ENCODE data around the gene STXBP6.
"Not testable (repeated sequence)": the region's sequence is repeated elsewhere in the genome, so short reads cannot be mapped to it uniquely, and the experiment has no call there.

STXBP6 gene

GRCh38 chr14:24948261-24948847 is 101.6 kb downstream of the STXBP6 start:
- no peak for DNase-seq

GRCh38 chr14:24947131-24947530 is 102.8 kb downstream of the STXBP6 start:
- no peak for DNase-seq

DNA sequence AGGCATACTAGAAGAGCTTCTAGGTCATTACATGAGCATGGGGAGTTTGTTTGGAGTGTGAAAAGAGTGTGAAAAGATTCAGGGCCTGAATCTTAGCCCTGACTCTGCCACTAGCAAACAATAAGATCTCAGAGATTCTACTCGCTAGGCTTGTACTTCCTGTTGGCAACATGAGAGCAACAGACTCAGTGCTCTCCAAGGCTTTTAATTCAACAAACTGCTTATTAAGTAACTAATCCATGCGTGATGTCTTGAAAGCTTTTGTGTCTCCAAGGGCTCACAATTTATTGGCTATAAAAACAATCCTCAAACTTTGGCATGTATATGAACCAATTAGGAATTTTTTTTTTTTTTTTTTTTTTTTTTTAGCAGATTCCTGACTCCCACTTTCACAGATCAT is 105.1 kb downstream of the STXBP6 start:
- no peak for DNase-seq

GRCh38 chr14:24943024-24943423 is 106.9 kb downstream of the STXBP6 start:
- DNase-seq = no peak

GRCh38 chr14:24941719-24942118 is 108.2 kb downstream of the STXBP6 start:
- DNase-seq = no peak

DNA sequence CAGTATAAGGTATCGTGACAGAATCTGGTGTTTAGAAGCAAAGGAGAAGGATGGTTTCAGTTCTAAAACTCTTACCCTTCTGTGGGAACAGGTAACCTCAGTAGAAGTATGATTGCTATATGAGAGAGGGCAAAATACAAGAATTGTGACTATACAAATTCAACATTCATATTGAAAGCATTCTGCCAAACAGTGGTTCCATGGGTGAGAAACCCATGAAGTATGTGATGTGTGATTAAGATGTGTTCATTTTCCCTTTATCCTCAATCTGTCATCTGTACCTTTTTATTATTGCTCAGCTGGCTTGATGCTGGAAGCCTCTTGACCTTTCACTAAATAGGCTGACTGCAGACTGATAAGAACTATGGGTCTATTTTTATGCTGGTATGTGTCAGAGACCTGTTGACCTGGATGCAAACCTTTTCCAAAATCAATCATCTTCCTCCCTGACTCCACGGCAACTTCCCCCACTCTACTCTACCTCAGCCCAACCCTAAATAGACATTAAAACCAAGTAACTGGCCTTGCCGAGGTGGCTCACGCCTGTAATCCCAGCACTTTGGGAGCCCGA is 109.6 kb downstream of the STXBP6 start:
- no peak for DNase-seq

GRCh38 chr14:24938593-24938992 is 111.4 kb downstream of the STXBP6 start:
- DNase-seq = no peak

- no peak for DNase-seq
These were observed 112.6 kb downstream of the STXBP6 start for GRCh38 chr14:24937300-24937699.

- DNase-seq = not testable (repeated sequence)
These were observed 113.2 kb downstream of the STXBP6 start for GRCh38 chr14:24936773-24937172.

- no peak for DNase-seq
These were observed 114.2 kb downstream of the STXBP6 start for GRCh38 chr14:24935796-24936195.

DNA sequence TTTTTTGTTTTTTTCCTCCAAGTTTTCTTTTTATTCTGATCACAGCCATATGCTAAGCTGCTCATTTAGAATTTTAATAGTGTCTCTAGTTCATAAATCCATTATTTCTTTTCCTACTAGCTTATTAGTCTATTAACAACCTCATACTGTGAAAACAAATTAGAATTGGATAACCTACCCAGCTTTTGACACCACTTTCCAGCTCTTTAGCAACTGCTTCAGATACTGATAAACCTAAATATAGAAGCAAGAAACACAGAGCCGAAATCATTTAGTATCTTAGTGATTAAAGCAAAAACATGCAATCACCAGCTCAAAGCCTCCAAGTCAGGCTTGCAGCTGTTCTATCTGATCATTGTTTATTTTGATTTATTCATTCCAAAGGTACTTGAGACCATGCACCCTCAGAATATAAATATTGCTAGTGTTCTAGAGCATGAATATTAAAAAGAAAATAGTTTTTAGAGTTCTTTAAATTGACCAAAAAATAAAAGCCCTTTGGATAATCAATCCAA is 121.5 kb downstream of the STXBP6 start:
- DNase-seq = no peak

GRCh38 chr14:24927809-24928208 is 122.1 kb downstream of the STXBP6 start:
- DNase-seq = no peak

DNA sequence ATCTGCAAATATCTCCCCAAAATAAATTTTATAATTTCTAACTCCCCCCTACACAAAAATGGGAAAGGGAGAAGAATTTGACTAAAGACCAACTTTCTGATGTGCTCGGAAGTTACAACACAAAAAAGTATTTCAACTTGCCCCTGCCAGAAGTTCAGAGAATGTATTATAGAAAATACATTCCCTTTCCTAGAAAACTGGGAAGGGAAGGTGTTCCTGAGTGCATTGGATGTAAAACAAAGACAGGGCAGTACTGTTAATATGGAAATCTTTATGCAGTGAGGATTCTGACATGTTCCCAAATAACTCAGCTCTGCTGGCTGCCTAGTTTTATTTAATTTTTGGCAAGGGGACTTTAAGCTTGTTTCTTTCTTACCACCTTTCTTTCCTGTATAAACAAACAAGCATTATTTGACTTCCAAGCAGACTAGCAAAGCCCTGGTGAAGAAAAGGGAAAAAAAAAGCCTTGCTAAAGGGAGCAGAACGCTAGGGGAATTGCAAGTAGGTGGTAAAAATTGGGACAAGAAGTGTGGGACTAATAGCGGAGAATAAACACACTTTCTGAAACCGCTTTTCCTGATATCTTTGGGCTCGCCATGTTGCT is 124.1 kb downstream of the STXBP6 start:
- no peak for DNase-seq

- DNase-seq = no peak
These were observed 125.4 kb downstream of the STXBP6 start for GRCh38 chr14:24924544-24924943.

DNA sequence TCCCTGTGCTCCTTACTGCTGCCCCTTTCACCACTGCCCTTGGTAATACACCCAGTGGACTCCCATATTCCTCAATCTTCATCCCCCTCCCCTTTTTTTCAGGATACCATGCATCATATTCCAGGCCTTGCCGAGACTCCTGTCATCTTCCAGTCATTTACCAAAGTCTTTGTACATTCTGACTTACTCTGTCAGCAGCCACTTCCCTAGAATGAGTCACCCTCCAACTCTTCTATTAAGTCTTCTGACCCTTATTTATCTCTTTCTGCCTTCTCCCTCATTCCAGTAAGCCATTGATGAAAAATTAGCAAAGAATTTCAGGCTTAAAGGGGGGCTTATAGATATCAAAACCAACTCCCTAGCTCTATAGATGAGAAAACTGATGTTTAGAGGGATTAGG is 128.0 kb downstream of the STXBP6 start:
- DNase-seq = no peak

DNA sequence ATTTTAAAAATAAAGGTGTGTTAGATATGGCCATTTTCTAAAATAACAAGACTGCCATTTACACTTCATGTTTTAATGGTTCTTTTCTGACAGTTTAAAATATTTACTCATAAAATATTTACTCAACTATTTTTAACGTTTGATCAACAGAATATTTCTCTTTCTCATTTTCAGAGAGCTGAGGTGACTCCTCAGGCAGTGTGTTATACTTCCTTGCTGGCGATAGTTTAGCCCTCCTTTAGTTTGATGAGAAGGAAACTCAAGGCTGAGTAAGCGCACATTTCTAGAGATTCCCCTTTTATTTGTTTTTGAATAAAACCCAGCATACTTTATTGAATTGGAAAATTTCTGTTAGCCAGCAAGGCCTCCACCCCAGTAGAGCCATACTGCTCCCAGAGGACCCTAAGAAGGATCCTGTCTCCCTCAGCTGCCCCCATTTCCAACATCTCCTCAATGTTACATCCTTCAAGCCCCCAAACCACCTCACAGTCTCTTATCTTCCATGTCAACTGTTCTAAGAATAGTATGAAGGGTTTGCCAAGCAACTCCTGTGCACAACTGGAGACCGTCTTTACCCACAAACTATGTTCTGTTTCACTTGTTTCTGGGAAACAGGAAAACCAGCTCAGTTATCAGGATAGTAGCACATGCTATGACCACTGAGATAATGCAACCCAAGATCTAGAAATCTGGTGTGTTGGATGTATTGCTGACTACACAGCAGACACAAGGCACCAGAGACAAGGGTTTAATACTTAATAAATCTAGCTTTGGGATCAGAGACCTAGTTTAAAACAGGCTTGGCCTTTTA is 129.5 kb downstream of the STXBP6 start:
- DNase-seq = no peak

GRCh38 chr14:24918822-24919221 is 131.1 kb downstream of the STXBP6 start:
- DNase-seq = no peak

DNA sequence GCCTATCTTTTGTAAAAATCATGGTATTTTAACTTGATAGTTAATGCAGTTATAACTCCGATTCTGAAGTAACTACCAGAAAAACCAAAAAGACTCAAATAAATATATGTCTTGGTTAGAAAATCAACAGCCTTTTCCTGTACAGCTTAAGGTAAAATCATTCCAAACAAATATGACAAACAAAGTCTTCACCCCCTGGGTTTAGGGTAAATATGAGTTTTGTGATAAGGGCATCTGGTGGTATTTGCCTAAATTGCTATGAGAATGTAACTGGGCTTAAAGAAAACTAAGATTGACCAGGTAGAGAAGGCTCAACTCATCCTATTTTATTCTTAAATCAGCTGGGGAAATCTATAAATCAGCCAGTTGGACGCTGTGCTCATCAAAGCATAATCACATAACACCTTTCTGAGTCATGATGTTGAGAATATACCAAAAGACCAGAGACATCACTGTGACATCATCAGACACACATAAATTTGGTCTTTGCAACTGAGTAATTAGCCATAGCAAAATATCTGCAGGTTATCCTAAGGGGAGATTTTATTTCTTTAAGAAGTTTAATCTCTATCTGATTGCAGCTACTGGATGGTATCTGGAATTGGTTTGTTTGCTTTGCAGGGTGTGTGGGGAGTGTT is 133.9 kb downstream of the STXBP6 start:
- no peak for DNase-seq

DNA sequence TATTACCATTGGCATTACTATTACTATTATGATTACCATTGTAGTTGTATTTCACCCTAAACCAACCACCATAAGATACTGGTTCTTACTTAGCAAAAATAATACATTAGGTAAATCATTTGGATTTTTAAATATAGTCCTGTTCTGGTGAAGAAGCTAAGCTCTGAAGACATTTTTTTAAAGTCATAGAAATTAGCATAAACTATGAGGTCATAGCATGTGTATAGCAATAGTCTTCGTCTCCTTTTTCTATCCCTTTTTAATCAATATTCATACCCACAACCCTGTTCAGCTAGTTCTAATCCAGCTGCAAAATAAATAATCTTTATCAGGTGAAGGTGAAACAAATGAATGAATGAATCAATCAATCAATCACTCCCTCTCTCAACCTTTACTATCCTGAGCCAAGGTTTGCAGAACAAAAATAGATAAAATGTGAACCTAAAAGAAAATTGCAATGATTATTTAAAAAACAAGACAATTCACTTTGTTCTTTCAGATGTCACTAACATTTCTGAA is 134.5 kb downstream of the STXBP6 start:
- no peak for DNase-seq

GRCh38 chr14:24913746-24914145 is 136.2 kb downstream of the STXBP6 start:
- no peak for DNase-seq

- DNase-seq = no peak
These were observed 136.9 kb downstream of the STXBP6 start for GRCh38 chr14:24913021-24913420.

DNA sequence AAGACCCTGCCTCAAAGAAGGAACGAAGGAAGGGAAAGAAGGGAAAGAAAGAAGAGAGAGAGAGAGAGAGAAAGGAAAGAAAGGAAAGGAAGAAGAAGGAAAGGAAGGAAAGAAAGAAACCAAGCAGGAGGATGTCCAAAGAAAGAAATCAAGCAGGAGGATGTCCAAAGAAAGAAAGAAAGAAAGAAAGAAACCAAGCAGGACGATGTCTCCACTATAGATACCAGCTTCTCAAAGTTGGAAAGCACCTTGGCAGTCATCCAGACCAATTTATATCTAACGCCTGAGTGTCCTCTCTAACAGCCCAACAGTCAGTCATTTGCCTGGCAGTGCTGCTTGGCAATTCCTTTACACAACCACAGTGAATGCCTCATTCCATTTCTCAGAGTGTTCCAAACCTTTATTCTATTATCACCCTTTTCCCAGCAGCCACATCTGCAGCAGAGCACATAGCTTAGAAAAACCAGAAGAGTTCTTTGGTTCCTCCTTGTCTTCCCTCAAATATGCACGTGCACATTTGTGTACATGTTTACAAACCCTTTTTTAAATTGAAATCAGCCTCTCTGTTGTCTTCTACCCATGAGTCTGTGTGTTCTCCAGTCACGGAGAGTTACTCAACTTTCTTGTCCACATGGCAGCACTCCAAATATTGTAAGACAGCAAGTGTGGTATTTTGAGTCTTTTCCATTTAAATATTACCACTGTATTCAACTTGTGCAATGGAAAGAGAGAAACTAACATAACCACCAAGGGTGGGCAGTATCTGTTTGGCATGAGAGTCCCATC is 138.4 kb downstream of the STXBP6 start:
- no peak for DNase-seq

Data from stimulated activated CD4-positive, alpha-beta T cell treated with anti-CD3 and anti-CD28 coated beads, Interleukin-4, amount 100 ng/mL, for 1 hour (primary cell).